ENCODE results near the gene KRTAP1-5. TPM values are rescaled to one million over a fixed set of nuclear protein-coding genes. Genes with fewer than 3 reads are reported as not detected.

Gene KRTAP1-5
- total and polyA plus RNA-seq, 2 donors (not counting 1 experiment from before 2014, with no cell fraction given), result not detected

DNA sequence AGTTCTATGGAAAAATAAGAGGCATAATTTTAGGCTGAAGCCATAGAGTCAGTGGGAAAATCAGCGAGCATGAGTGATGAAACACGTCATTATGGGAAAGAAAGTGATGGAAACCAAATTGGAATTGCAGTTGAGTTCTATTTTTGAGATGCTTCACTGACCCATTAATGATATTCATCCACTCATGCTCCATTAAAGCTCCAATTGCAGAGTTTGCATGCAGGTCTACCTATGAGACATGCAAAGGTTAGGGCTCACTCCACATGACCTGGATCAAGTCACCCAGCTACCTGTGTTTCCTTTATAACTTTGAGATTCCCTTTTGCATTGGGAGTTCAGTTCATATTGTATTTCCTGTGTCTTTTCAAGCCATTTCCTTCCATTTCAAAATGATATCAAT, 46.7 kb upstream of the KRTAP1-5 start:
- Mint-ChIP-seq H3K4me3 (no peak overlapping the region), H3K27ac (no peak overlapping the region), H3K9me3 (ENCODE audit: insufficient read depth) (no peaks in the 10 kb centered on the region), H3K4me1 (no peaks in the 10 kb centered on the region), H3K27me3 (peaks cover 29% of the 10 kb centered on the region)
- H3K4me2 ChIP-seq (replicated peaks; ENCODE audit: low read depth, low read length, poor library complexity, severe bottlenecking), result no peak overlapping the region
- ATAC-seq (ENCODE audit: low read depth) (no peak), DNase-seq (no peak)
- CTCF ChIA-PET, result no interaction called here
- no peaks in the 10 kb centered on the region for H3K9me3 ChIP-seq (ENCODE audit: control extremely low read depth in 1 of 3, control insufficient read depth in 2 of 3, insufficient read depth in 1 of 3, low read length in 2 of 3)
- no CpG with 5 or more reads among the region's 2 CpGs for WGBS (ENCODE audit: insufficient coverage)
- no peak overlapping the region for H3K4me3 ChIP-seq (ENCODE audit: control extremely low read depth in 1 of 5, extremely low read depth in 1 of 5, insufficient read depth in 1 of 5, low read depth in 2 of 5, low read length in 4 of 5)
- intact Hi-C loops (cut with micrococcal nuclease), result no loop called here
- no peaks in the 10 kb centered on the region for H3K79me2 ChIP-seq (ENCODE audit: control insufficient read depth, insufficient read depth, low read length)
- no peaks in the 10 kb centered on the region for H4K20me1 ChIP-seq (ENCODE audit: control insufficient read depth, insufficient read depth, low read length, poor library complexity, severe bottlenecking)
- peaks cover 0 to 3% (median 0%) of the 10 kb centered on the region in 4 experiments for H3K27me3 ChIP-seq (replicated peaks in 1 of 4; ENCODE audit: control extremely low read depth in 1 of 4, control insufficient read depth in 3 of 4, insufficient read depth in 4 of 4, low read length in 3 of 4)
- POLR2A ChIA-PET, result no interaction called here
- H3K27ac ChIP-seq (ENCODE audit: low read length in 2 of 2), result no peak overlapping the region
- H3K36me3 ChIP-seq (replicated peaks in 1 of 2; ENCODE audit: control extremely low read depth in 1 of 2, control insufficient read depth in 1 of 2, extremely low read depth in 1 of 2, insufficient read depth in 2 of 2, low read length in 1 of 2), result no peaks in the 10 kb centered on the region
- H3K9ac ChIP-seq (ENCODE audit: low read length), result no peak overlapping the region
- no peak overlapping the region for H2AFZ ChIP-seq (ENCODE audit: insufficient read depth, low read depth, low read length, poor library complexity, severe bottlenecking)
- TF ChIP-seq, protein P1, sequence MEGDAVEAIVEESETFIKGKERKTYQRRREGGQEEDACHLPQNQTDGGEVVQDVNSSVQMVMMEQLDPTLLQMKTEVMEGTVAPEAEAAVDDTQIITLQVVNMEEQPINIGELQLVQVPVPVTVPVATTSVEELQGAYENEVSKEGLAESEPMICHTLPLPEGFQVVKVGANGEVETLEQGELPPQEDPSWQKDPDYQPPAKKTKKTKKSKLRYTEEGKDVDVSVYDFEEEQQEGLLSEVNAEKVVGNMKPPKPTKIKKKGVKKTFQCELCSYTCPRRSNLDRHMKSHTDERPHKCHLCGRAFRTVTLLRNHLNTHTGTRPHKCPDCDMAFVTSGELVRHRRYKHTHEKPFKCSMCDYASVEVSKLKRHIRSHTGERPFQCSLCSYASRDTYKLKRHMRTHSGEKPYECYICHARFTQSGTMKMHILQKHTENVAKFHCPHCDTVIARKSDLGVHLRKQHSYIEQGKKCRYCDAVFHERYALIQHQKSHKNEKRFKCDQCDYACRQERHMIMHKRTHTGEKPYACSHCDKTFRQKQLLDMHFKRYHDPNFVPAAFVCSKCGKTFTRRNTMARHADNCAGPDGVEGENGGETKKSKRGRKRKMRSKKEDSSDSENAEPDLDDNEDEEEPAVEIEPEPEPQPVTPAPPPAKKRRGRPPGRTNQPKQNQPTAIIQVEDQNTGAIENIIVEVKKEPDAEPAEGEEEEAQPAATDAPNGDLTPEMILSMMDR (IDR thresholded peaks at IDR 0.05), result no peak
- TF ChIP-seq EZH2 (IDR thresholded peaks at IDR 0.05; ENCODE audit: borderline replicate concordance, insufficient read depth, low read depth, low read length, poor library complexity, severe bottlenecking), result no peak
- H3K4me1 ChIP-seq (ENCODE audit: control insufficient read depth in 2 of 2, insufficient read depth in 2 of 2, low read length in 2 of 2), result no peaks in the 10 kb centered on the region

DNA sequence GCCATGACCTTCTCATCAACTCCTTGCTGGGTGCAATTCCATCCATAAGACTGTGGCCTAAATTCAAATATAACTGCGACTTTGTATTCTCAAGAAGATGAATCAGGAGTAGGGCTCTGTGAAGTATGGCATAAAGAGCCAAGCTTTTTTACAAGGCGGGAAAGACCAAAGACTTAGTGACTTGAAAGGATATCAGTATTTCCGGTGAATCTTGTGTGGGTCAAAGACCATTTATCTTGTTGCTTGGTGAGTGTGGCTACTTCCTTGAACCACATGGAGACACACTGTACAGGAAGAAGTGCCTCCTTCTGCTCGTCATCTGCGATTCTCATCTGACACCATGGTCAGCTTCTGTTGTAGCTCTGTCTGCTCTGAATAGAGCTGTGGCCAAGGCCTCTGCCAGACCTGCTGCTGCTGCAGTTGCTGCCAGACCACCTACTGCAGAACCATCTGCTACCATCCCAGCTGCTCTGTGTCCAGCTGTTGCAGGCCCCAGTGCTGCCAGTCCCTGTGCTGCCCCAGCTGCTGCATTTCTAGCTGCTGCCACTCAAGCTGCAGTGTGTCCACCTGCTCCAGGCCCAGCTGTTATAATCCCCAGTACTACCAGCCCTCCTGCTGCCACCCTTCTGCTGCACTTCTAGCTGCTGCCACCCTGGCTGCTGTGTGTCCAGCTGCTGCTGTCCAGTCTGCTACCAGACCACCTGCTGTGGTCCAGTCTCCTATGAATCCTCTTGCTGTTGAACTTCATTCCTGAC, 44.8 kb upstream of the KRTAP1-5 start:
- Mint-ChIP-seq H3K9me3 (ENCODE audit: insufficient read depth) (no peaks in the 10 kb centered on the region), H3K27ac (no peak overlapping the region), H3K27me3 (peaks cover 19% of the 10 kb centered on the region), H3K4me1 (no peaks in the 10 kb centered on the region), H3K4me3 (no peak overlapping the region)
- no peak for ATAC-seq (ENCODE audit: low read depth)
- no peak for DNase-seq
- TF ChIP-seq EZH2 (IDR thresholded peaks at IDR 0.05; ENCODE audit: borderline replicate concordance, insufficient read depth, low read depth, low read length, poor library complexity, severe bottlenecking), result no peak
- TF ChIP-seq, protein P1 (IDR thresholded peaks at IDR 0.05), result no peak
- H2AFZ ChIP-seq (ENCODE audit: insufficient read depth, low read depth, low read length, poor library complexity, severe bottlenecking), result no peak overlapping the region
- intact Hi-C loops (cut with micrococcal nuclease), result no loop called here
- no peaks in the 10 kb centered on the region for H3K4me1 ChIP-seq (ENCODE audit: control insufficient read depth in 2 of 2, insufficient read depth in 2 of 2, low read length in 2 of 2)
- H3K9me3 ChIP-seq (ENCODE audit: control extremely low read depth in 1 of 3, control insufficient read depth in 2 of 3, insufficient read depth in 1 of 3, low read length in 2 of 3), result no peaks in the 10 kb centered on the region
- H3K36me3 ChIP-seq (replicated peaks in 1 of 2; ENCODE audit: control extremely low read depth in 1 of 2, control insufficient read depth in 1 of 2, extremely low read depth in 1 of 2, insufficient read depth in 2 of 2, low read length in 1 of 2), result no peaks in the 10 kb centered on the region
- no peak overlapping the region for H3K9ac ChIP-seq (ENCODE audit: low read length)
- H3K27ac ChIP-seq (ENCODE audit: low read length in 2 of 2), result no peak overlapping the region
- peaks cover 0 to 3% (median 0%) of the 10 kb centered on the region in 4 experiments for H3K27me3 ChIP-seq (replicated peaks in 1 of 4; ENCODE audit: control extremely low read depth in 1 of 4, control insufficient read depth in 3 of 4, insufficient read depth in 4 of 4, low read length in 3 of 4)
- CTCF ChIA-PET, result interaction anchor here (1.4 kb wide), 1 partner anchor 108 kb away, joined by 3 read pairs; no protein-coding TSS in a partner anchor
- no peaks in the 10 kb centered on the region for H4K20me1 ChIP-seq (ENCODE audit: control insufficient read depth, insufficient read depth, low read length, poor library complexity, severe bottlenecking)
- WGBS (ENCODE audit: insufficient coverage), result 91% methylated on average over 5 of the region's 5 CpGs
- no peak overlapping the region for H3K4me3 ChIP-seq (ENCODE audit: control extremely low read depth in 1 of 5, extremely low read depth in 1 of 5, insufficient read depth in 1 of 5, low read depth in 2 of 5, low read length in 4 of 5)
- no peak overlapping the region for H3K4me2 ChIP-seq (replicated peaks; ENCODE audit: low read depth, low read length, poor library complexity, severe bottlenecking)
- no peaks in the 10 kb centered on the region for H3K79me2 ChIP-seq (ENCODE audit: control insufficient read depth, insufficient read depth, low read length)
- POLR2A ChIA-PET, result no interaction called here

Measured in B cell (primary cell).